ENCODE results near the gene BAIAP2L1.
A peak's percentile ranks its signal among the peaks of the same experiment; 100 is the strongest.

The BAIAP2L1 gene

DNA sequence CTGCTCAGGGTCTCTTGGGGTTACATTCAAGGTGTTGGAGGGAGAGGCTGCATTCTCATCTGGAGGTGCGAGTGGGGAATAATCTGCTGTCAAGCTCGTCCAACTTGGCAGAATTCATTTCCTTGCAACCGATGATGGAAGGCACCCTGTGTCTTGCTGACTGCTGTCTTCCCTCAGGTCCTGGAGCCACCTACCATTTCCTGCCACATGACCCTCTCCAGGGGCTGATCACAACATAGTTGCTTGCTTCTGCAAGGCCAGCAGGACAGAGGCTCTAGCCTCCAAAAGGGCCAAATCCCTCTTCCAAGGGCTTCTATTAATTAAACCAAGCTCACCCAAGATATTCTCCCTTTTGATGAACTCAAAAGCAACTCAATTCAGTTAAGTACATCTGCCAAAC lies 133.6 kb downstream of the BAIAP2L1 start:
- no peak for DNase-seq (ENCODE audit: low spot score)

DNA sequence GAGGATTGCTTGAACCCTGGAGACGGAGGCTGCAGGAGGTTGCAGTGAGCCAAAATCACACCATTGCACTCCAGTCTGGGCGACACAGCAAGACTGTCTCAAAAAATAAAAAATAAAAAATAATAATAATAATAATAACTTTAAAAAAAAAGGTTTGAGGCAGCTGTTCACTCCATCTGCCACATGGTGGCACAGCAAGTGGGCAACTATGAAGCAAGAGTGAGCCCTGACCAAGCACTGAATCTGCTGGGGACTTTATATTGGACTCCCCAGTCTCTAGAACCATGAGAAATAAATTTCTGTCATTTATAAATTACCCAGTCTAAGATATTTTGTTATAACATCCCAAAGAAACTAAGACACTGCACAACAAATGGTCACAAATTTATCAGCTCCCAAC lies 134.1 kb downstream of the BAIAP2L1 start:
- peak; percentile 50 for DNase-seq (ENCODE audit: low spot score)

DNA sequence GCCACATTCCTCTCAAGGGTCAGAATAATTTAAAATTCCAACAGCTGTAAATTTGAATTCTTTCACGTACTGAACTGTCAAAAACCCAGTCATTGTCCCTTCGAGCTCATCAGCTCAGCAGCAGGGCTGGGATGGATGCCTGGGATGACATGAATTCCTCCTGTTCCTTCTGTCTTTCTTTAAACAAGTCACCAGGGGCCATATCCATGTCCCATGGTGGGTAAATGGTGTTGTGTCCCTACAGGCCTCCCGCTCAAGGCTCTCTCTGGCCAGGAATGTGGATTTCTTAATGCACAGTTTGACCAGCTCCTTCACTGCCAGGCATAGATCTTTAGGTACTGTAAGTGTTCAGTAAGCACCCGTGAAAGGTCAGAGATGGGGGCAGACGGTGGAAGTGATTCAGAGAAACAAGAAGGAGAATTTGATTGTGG lies 135.0 kb downstream of the BAIAP2L1 start:
- peak; percentile 61 for DNase-seq (ENCODE audit: low spot score)

DNA sequence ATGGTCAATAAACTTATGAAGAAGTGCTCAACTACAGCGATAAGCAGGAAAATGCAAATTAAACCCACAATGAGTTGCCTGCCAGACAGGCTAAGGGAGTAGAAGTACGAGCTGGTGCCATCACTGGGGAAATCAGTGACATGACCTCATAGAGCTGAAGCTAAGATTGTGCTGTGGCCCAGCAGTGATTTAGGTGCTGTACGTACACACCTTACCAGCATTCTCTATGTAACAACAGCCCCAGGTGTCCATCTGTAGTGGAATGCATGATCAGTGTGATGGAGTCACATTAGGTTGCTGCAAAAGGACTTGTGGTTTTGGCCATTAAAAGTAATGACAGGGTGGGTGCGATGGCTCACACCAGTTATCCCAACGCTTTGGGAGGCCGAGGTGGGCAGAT lies 143.2 kb downstream of the BAIAP2L1 start:
- DNase-seq (ENCODE audit: low spot score), result no peak

GRCh38 chr7:98256431-98256830 lies 144.5 kb downstream of the BAIAP2L1 start:
- no peak for DNase-seq (ENCODE audit: low spot score)

DNA sequence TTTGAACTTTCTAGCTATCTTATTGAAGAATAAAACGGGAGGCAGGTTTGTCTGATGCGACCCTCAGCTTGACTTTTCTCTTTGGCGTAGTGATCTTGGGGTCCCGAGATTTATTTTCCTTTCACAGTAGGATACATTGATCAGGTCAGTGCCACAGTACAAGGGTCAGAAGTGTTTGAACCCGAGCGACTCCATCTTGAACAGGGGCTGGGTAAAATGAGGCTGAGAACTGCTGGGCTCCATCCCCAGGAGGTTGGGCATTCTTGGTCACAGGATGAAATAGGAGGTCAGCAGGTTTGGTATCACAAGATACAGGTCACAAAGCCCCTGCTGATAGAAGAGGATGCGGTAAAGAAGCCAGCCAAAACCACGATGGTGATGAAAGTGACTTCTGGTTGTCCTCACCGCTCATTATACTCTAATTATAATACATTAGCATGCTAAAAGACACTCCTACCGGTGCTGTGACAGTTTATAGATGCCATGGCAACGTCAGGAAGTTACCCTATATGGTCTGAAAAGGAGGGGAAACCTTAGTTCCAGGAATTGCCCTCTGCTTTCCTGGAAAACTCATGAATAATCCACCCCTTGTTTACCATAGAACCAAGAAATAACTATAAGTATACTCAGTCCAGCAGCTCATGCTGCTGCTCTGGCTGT lies 145.8 kb downstream of the BAIAP2L1 start:
- DNase-seq (ENCODE audit: low spot score), result no peak

DNA sequence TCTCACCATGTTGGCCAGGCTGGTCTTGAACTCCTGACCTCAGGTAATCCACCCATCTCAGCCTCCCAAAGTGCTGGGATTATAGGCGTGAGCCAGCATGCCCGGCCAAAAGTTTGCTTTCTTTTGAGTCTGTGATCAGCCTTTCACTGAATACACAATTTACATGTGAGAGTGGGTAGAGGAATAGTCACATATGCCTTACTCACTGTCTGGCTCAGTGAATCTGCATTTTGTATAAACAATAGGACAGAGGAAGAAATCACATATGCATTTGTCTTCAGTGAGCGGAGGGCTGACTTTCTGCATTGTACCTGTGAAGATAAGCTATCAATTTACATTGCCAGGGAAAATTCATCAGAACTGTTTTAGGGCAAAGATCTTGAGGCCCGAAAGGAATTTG lies 146.4 kb downstream of the BAIAP2L1 start:
- no peak for DNase-seq (ENCODE audit: low spot score)

DNA sequence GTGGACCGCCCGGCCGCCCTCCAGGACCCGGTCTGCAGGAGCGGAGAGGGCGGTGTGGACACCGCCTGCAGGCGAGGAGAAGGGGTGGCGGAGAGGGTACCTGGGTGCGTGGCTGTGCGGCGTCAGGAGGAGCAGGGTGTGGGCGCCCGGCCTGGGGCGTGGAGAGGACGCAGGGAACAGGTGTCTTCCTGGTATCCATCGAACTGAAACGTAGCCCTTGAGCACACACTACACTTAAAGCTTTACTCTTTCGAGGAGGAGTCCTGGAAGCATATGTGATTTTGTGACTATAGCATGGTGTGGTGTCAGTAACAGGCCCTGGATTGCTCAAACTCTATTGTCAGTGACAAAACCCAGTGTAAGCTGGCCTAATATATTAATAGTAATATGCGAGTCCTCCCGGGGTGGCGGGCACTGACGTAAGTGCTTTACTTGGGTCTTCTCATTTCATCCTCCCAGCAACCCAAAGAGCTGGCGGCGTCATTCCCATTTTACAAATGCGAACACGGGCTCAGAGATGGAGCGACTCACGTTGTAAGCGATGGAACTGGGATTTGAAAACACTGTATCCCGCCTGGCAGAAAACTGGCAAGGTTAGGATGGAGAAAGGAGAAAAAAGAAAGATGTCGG lies 148.3 kb downstream of the BAIAP2L1 start:
- no peak for DNase-seq (ENCODE audit: low spot score)

DNA sequence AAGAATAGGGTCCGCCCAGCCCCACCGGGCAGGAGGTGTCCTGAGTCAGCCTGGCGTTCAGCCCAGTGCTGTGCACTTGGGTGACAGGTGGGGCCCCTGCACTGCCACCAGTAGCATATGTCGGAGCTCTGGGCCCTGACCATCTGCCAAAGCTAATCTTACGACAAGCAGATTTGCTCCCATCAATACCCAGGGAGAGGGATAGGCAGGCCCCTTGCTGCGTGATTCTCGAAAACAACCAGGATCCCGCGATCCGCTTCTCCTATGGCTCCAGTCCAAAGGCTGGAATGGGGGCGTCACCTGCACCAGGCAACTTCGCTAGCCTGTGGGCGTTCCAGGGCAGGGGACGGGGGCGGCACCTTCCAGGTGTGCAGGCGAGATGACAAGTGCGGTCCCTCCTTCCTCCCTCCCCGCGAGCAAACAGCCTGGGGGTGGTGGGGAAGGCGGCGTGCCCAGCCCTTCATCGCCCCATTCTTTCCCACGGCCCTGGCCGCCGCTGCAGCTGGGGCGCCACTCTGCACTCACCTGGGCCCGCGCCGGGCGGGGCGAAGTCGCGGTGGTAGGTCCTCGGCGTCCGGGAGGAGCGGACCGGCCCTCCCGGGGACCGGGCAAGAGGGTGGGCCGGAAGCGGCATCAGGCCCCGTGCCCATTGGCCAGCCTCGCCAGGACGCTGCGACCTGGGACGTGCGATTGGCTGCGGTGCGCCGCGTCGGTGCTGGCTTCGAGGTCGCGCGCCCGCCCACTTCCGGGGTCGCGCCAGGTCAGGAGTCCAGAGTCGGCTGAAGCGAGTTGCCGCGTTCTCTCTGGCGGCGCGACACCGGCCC lies 149.1 kb downstream of the BAIAP2L1 start, which contains the start of gene TECPR1:
TECPR1 (minus strand) TSS at position 632 of the 824 bp plus-strand sequence. CDS start 6,086 bp downstream, outside the sequence.
- peak; percentile 100 for DNase-seq (ENCODE audit: low spot score)

- no peak for DNase-seq (ENCODE audit: low spot score)
These were observed 149.7 kb downstream of the BAIAP2L1 start for GRCh38 chr7:98251231-98251600.

GRCh38 chr7:98250789-98251188 lies 150.1 kb downstream of the BAIAP2L1 start:
- no peak for DNase-seq (ENCODE audit: low spot score)

DNA sequence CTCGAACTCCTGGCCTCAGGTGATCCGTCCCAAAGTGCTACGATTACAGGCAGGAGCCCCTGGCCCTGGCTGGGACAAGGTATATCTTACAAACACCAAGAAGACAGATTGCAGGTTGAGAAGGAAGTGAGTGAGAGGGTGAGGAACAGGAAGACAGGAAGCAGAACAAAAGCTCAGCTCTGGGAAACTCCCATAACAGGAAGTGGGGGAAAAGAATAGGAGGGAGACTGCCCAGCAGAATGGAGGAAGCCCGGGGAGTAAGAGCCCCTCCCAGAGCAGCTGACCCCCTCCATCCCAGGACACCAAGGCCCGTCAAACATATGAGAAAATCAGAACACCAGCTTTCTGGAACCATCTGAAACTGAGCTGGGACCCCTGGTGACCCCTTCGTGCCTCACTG lies 151.8 kb downstream of the BAIAP2L1 start:
- DNase-seq (ENCODE audit: low spot score), result no peak

DNA sequence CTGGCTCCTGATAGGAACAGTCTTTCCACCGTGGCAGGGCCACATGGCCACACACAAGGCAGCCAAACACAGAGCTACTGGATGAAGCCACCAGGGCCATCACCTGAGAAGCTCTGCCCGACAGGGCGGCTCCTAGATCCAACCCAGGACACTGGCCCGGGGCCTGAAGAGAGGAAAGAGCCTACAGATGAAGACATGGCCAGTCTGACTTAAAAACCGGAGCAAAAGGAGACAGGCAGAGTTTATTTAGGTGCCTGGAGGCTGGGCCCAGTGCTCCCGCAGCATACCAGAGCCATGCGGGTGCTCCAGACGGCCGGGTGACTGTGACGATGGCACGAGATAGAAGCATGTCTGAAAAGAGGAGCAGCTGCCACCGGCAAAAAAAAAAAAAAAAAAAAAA lies 152.7 kb downstream of the BAIAP2L1 start:
- DNase-seq (ENCODE audit: low spot score), result no peak

DNA sequence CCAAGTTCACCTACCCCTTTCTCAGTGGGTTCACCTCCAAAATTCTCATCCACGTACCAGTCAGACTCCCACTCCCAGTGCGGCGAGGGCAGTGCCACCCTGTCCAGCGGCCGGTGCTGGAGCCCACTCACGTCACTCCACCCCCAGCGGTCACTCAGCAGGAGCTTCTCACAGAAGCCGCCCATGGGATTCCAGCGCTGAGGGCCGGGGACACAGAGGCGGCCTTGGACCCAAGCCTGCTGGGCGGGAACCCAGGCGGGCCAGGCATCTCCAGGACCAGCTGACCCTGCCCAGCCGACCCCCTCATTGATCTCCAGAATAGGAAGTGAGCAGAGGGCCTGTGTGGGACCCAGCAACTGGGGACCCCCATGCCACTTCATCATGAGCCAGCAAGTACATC lies 156.0 kb downstream of the BAIAP2L1 start:
- no peak for DNase-seq (ENCODE audit: low spot score)

DNA sequence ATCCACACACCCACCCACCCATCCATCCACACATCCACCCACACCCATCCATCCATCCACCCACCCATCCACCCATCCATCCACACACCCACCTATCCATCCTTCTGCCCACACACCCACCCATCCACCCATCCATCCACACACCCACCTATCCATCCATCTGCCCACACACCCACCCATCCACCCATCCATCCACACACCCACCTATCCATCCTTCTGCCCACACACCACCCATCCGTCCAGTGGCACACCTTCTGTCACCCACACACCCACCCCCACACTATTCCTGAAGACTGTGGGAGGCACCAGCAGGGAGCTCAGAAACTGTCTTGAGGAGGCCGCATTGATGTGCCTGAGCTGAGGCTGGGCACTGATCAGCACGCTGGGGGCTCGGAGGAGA lies 158.0 kb downstream of the BAIAP2L1 start:
- no peak for DNase-seq (ENCODE audit: low spot score)

DNA sequence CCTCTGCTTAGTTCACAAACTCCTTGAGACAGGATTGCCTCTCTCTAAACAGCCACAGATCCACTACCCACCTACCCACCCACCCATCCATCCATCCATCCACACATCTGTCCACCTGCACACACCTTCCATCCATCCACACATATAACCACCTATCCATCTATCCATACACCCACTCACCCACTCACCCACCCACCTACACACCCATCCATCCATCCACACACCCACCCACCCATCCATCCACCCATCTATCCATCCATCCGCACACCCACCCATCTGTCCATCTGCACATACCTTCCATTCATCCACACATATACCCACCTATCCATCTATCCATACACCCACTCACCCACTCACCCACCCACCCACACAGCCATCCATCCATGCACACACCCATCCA lies 158.5 kb downstream of the BAIAP2L1 start:
- no peak for DNase-seq (ENCODE audit: low spot score)

GRCh38 chr7:98241674-98242241 lies 159.1 kb downstream of the BAIAP2L1 start:
- DNase-seq (ENCODE audit: low spot score), result no peak

All from AG08395 (cell line).